ENCODE results near the gene ABCG2. TPM values are rescaled to one million over a fixed set of nuclear protein-coding genes. Genes with fewer than 3 reads are reported as not detected.
A peak's percentile ranks its signal among the peaks of the same experiment; 100 is the strongest.
"Not testable (repeated sequence)": the region's sequence is repeated elsewhere in the genome, so short reads cannot be mapped to it uniquely, and the experiment has no call there.

The ABCG2 gene
- total RNA-seq, 1 experiment from 2014 or later = 24.6 TPM

DNA sequence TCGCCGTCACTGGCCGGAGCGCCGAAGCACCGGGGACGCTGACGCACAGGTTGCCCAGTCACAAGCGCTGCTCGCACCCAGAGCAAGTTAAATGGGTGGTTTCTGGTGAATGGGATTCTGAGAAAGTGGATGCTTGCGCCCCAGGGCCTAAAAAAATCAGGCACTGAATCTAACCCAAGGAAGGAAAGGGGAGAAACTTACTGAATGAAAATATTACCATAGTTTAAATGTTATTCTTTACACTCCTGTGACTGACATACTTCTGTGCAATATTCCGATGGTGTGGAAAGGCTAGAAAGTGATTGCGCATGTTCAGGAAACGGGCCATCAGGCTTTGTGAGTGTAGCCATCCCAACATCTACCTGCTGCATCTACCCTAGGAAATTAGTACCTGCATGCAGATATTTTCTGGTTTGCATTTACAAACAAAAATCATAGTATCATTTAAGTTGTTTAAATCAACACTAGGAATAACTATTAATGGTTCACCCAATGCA, 838 bp upstream of the ABCG2 start:
- TSS peak; percentile 92 for BruUV-seq (replicated peaks)
- CTCF ChIA-PET = no interaction called here
- Histone ChIP-seq H3K36me3 (ENCODE audit: low read depth) (no peaks in the 10 kb centered on the region), H2AFZ (peak overlapping the region; percentile 82), H3K27ac (peak overlapping the region; percentile 63), H3K9me2 (ENCODE audit: insufficient read depth) (no peaks in the 10 kb centered on the region), H4K20me1 (ENCODE audit: insufficient read depth) (no peaks in the 10 kb centered on the region), H3K27me3 (ENCODE audit: insufficient read depth, low read depth) (no peaks in the 10 kb centered on the region), H3K4me3 (peak overlapping the region; percentile 69), H3K79me2 (ENCODE audit: low read depth) (no peaks in the 10 kb centered on the region), H3K4me2 (peak overlapping the region; percentile 69), H3K4me1 (replicated peaks; ENCODE audit: insufficient read depth) (peaks cover 30% of the 10 kb centered on the region), H3K9me3 (ENCODE audit: insufficient read depth, low read depth) (no peaks in the 10 kb centered on the region), H3F3A (ENCODE audit: insufficient read depth, low read depth) (peaks cover 8% of the 10 kb centered on the region)
- intact Hi-C loops (cut with micrococcal nuclease; ENCODE audit: unreplicated experiment) = loop anchor here (5.0 kb wide), 1 partner anchor 52 kb away; no protein-coding TSS in a partner anchor
- POLR2A ChIA-PET (ENCODE audit: unreplicated experiment) = no interaction called here
- TF ChIP-seq, protein P1, sequence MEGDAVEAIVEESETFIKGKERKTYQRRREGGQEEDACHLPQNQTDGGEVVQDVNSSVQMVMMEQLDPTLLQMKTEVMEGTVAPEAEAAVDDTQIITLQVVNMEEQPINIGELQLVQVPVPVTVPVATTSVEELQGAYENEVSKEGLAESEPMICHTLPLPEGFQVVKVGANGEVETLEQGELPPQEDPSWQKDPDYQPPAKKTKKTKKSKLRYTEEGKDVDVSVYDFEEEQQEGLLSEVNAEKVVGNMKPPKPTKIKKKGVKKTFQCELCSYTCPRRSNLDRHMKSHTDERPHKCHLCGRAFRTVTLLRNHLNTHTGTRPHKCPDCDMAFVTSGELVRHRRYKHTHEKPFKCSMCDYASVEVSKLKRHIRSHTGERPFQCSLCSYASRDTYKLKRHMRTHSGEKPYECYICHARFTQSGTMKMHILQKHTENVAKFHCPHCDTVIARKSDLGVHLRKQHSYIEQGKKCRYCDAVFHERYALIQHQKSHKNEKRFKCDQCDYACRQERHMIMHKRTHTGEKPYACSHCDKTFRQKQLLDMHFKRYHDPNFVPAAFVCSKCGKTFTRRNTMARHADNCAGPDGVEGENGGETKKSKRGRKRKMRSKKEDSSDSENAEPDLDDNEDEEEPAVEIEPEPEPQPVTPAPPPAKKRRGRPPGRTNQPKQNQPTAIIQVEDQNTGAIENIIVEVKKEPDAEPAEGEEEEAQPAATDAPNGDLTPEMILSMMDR (conservative IDR thresholded peaks at IDR 0.05) = no peak
- TF ChIP-seq EZH2 (IDR thresholded peaks at IDR 0.05; ENCODE audit: low read depth) = no peak
- peak in 1 of 2 experiments; percentile 47 for DNase-seq

- H4K20me1 ChIP-seq (ENCODE audit: insufficient read depth) = no peaks in the 10 kb centered on the region
- no peaks in the 10 kb centered on the region for H3K9me2 ChIP-seq (ENCODE audit: insufficient read depth)
- peak in 1 of 2 experiments; percentile 69 for DNase-seq
- H3K4me3 ChIP-seq = peak overlapping the region; percentile 69
- peaks cover 7% of the 10 kb centered on the region for H3F3A ChIP-seq (ENCODE audit: insufficient read depth, low read depth)
- intact Hi-C loops (cut with micrococcal nuclease; ENCODE audit: unreplicated experiment) = loop anchor here (5.0 kb wide), 1 partner anchor 51 kb away; no protein-coding TSS in a partner anchor
- no peaks in the 10 kb centered on the region for H3K79me2 ChIP-seq (ENCODE audit: low read depth)
- H3K4me2 ChIP-seq = peak overlapping the region; percentile 69
- H3K9me3 ChIP-seq (ENCODE audit: insufficient read depth, low read depth) = no peaks in the 10 kb centered on the region
- BruUV-seq (replicated peaks) = no TSS peak
- peaks cover 30% of the 10 kb centered on the region for H3K4me1 ChIP-seq (replicated peaks; ENCODE audit: insufficient read depth)
- peak overlapping the region; percentile 82 for H2AFZ ChIP-seq
- H3K36me3 ChIP-seq (ENCODE audit: low read depth) = no peaks in the 10 kb centered on the region
- TF ChIP-seq EZH2 (IDR thresholded peaks at IDR 0.05; ENCODE audit: low read depth) = no peak
- TF ChIP-seq, protein P1 (conservative IDR thresholded peaks at IDR 0.05) = no peak
- POLR2A ChIA-PET (ENCODE audit: unreplicated experiment) = interaction anchor here (0.7 kb wide), 1 partner anchor 21 kb away, joined by 4 read pairs; no protein-coding TSS in a partner anchor
- H3K27me3 ChIP-seq (ENCODE audit: insufficient read depth, low read depth) = no peaks in the 10 kb centered on the region
- CTCF ChIA-PET = no interaction called here
- peak overlapping the region; percentile 63 for H3K27ac ChIP-seq
Measured at GRCh38 chr4:88158038-88158488, 376 bp downstream of the ABCG2 start.

DNA sequence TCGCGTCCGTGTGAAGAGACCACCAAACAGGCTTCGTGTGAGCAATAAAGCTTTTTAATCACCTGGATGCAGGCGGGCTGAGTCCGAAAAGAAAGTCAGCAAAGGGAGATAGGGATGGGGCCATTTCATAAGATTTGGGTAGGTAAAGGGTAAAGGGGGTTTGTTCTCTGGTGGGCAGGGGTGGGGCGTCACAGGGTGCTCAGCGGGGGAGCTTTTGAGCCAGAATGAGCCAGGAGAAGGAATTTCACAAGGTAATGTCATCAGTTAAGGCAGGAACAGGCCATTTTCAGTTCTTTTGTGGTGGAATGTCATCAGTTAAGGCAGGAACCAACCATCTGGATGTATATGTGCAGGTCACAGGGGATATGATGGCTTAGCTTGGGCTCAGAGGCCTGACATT, 6.1 kb downstream of the ABCG2 start:
- ChIA-PET POLR2A (ENCODE audit: unreplicated experiment) (interaction anchor here (0.6 kb wide), 1 partner anchor 68 kb away, joined by 3 read pairs; no protein-coding TSS in a partner anchor), CTCF (interaction anchor here (0.7 kb wide), 1 partner anchor 32 kb away, joined by 3 read pairs; no protein-coding TSS in a partner anchor)
- H3K79me2 ChIP-seq (ENCODE audit: low read depth); H2AFZ ChIP-seq; H3K9me2 ChIP-seq (ENCODE audit: insufficient read depth); BruUV-seq (replicated peaks); H3F3A ChIP-seq (ENCODE audit: insufficient read depth, low read depth); intact Hi-C loops (cut with micrococcal nuclease; ENCODE audit: unreplicated experiment); H3K27me3 ChIP-seq (ENCODE audit: insufficient read depth, low read depth); H3K27ac ChIP-seq; H3K4me3 ChIP-seq; H4K20me1 ChIP-seq (ENCODE audit: insufficient read depth); H3K4me2 ChIP-seq; H3K36me3 ChIP-seq (ENCODE audit: low read depth); H3K9me3 ChIP-seq (ENCODE audit: insufficient read depth, low read depth); DNase-seq: not testable (repeated sequence)
- H3K4me1 ChIP-seq (replicated peaks; ENCODE audit: insufficient read depth) = peaks cover 15% of the 10 kb centered on the region

All from PC-9 (cell line).